Measurements from ENCODE around the gene TMEM38A. TPM values are rescaled to one million over a fixed set of nuclear protein-coding genes. Genes with fewer than 3 reads are reported as not detected.
A peak's percentile ranks its signal among the peaks of the same experiment; 100 is the strongest.

Gene TMEM38A, protein sequence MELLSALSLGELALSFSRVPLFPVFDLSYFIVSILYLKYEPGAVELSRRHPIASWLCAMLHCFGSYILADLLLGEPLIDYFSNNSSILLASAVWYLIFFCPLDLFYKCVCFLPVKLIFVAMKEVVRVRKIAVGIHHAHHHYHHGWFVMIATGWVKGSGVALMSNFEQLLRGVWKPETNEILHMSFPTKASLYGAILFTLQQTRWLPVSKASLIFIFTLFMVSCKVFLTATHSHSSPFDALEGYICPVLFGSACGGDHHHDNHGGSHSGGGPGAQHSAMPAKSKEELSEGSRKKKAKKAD
- 0.75 TPM for total RNA-seq

DNA sequence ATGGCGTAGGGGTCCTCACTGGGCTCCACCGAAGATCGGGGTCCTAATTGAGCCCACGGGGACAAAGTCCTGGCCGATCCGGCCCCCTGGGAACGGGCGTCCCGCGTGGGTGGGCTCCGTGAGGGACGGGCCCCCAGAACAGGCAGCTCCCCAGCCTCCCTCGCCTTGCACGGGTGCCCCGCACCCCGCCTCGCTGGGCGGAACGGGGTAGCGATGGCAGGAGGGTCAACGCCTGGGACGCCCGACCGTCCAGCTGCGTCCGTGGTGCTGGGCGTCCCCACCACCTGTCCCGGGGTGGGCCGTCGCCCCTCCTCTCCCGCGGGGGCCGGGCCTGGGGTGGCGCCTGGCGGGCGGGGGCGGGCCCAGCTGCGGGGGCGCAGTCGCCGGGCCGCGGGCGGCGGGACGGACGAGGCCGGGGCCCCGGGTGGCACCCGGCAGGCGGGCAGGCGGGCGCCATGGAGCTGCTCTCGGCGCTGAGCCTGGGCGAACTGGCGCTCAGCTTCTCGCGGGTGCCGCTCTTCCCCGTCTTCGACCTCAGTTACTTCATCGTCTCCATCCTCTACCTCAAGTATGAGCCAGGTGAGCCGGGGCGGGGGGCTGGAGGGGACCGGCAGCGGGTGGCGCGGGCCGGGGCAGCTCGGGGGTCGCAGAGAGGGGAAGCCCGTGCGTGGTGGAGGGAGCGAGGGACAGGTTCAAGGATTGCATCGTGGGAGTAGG, at the start of gene TMEM38A:
TMEM38A (plus strand) TSS at position 377 of the 717 bp plus-strand sequence; CDS start at position 456, 79 bp downstream.
- H3K4me1 ChIP-seq: peaks cover 9 to 20% of the 10 kb centered on the region in 2 donors
- TF ChIP-seq, protein P1, sequence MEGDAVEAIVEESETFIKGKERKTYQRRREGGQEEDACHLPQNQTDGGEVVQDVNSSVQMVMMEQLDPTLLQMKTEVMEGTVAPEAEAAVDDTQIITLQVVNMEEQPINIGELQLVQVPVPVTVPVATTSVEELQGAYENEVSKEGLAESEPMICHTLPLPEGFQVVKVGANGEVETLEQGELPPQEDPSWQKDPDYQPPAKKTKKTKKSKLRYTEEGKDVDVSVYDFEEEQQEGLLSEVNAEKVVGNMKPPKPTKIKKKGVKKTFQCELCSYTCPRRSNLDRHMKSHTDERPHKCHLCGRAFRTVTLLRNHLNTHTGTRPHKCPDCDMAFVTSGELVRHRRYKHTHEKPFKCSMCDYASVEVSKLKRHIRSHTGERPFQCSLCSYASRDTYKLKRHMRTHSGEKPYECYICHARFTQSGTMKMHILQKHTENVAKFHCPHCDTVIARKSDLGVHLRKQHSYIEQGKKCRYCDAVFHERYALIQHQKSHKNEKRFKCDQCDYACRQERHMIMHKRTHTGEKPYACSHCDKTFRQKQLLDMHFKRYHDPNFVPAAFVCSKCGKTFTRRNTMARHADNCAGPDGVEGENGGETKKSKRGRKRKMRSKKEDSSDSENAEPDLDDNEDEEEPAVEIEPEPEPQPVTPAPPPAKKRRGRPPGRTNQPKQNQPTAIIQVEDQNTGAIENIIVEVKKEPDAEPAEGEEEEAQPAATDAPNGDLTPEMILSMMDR (IDR thresholded peaks at IDR 0.05): no peak
- peak in 1 of 2 donors; percentile 70 for DNase-seq (ENCODE audit: low spot score in 2 of 2)
- peak within 1 kb of the TSS; percentile 87 for H3K27ac ChIP-seq
- H3K4me3 ChIP-seq: peak within 1 kb of the TSS; percentile 81 to 93
- no peaks in the 10 kb centered on the region for H3K27me3 ChIP-seq
- intact Hi-C loops (cut with DNase I): loop anchor here (1.0 to 5.0 kb wide), 4 partner anchors 33 to 165 kb away; partner anchors contain the start of genes C19orf44, CALR3, CHERP and MED26
- no peaks in the 10 kb centered on the region for H3K9me3 ChIP-seq
- H3K36me3 ChIP-seq: peaks cover 8 to 15% of the 10 kb centered on the region in 2 donors

DNA sequence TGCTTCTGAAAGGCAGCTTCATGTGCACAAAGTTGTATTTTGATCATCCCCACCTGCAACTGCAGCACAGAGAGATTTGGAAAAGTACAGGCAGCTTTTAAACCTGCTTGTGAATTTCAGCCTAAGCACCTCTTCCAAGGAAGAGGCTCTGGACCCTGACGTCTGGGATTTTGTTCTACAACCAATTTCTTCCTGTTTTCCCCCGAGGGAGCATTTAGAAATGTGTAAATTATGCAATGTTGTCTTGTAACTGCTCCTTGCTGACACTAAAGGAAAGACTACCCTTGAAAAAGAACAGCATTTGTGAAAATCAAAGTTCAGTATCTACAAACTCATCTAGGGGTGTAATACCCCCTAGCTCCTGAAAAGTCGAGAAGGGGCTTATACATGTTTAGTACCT, 48.3 kb upstream of the TMEM38A start:
- no peak for DNase-seq (ENCODE audit: low spot score in 2 of 2)
- Histone ChIP-seq H3K27me3 (no peaks in the 10 kb centered on the region), H3K4me1 (peaks cover 3 to 4% of the 10 kb centered on the region in 2 donors), H3K27ac (no peak overlapping the region), H3K4me3 (no peak overlapping the region), H3K9me3 (no peaks in the 10 kb centered on the region), H3K36me3 (no peaks in the 10 kb centered on the region)
- intact Hi-C loops (cut with DNase I): no loop called here
- TF ChIP-seq, protein P1 (IDR thresholded peaks at IDR 0.05): no peak

DNA sequence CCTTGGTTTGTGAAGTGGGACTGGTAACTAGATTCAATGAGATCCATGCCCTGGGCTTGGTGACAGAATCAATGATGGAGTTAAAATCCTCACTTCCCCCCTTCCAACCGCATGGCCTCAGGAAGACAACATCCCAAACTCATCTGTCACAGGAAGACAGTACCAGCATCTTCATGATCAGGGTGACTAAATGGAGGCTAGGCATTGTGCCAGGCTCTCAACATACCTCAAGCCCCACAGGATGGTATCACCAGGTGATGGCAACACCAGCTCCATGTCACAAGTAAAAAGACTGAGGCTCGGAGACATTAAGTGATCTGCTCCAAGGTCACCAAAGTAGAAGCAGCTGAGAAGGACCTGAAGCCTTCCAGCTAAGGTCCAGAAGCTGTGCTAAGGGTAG, 47.1 kb upstream of the TMEM38A start:
- no peaks in the 10 kb centered on the region for H3K9me3 ChIP-seq

DNA sequence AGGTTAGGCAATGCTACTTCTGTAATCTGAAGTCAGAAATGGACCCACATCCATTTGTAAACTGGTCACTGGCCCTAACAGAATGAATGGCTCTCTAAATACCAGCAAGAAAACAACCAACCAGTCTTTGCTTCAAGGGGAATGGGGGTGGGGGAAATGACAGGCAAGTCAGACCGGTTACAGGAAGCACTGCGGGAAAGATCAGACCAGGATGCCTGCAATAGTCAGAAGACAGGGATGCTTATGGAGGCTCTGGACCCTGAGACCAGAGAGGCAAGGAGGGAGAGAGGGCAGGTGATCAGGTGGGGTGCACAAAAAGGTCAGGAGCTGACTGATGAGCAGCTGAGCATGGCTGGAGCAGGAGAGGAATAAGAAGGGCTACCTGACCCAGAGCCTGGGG, 46.0 kb upstream of the TMEM38A start:
- intact Hi-C loops (cut with DNase I): no loop called here

More for the DNA sequence above, 47.1 kb upstream of the TMEM38A start:
- H3K27me3 ChIP-seq: no peaks in the 10 kb centered on the region
- TF ChIP-seq, protein P1 (IDR thresholded peaks at IDR 0.05): no peak
- no peaks in the 10 kb centered on the region for H3K4me1 ChIP-seq
- H3K36me3 ChIP-seq: no peaks in the 10 kb centered on the region
- no peak for DNase-seq (ENCODE audit: low spot score in 2 of 2)
- no peak overlapping the region for H3K27ac ChIP-seq
- H3K4me3 ChIP-seq: no peak overlapping the region
- intact Hi-C loops (cut with DNase I): no loop called here

DNA sequence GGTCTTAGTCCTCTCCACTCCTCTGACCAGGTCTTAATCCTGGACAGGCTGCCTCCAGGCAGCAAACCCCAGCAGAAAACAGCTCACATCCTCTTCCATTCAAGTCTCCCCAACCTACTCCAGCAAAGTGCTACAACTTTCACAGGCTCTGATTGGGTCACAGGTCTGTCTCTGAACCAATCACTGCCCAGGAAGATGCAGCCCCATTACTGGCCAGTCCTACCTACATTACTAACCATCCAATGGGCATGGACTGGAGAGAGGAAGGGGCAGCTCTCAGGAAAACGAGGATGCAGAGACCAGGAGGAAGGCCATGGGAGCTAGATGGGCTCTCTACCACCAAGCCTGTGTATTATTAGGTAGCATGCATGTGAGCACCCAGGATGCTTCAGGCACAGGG, 45.1 kb upstream of the TMEM38A start:
- no peak overlapping the region for H3K4me3 ChIP-seq
- no peaks in the 10 kb centered on the region for H3K27me3 ChIP-seq
- peaks cover 4 to 9% of the 10 kb centered on the region in 2 donors for H3K4me1 ChIP-seq
- TF ChIP-seq, protein P1 (IDR thresholded peaks at IDR 0.05): no peak
- intact Hi-C loops (cut with DNase I): no loop called here
- H3K9me3 ChIP-seq: no peaks in the 10 kb centered on the region
- no peaks in the 10 kb centered on the region for H3K36me3 ChIP-seq
- H3K27ac ChIP-seq: no peak overlapping the region
- no peak for DNase-seq (ENCODE audit: low spot score in 2 of 2)

More for the DNA sequence above, 46.0 kb upstream of the TMEM38A start:
- H3K9me3 ChIP-seq: no peaks in the 10 kb centered on the region
- H3K27ac ChIP-seq: no peak overlapping the region
- H3K4me3 ChIP-seq: no peak overlapping the region
- H3K4me1 ChIP-seq: peaks cover 4 to 9% of the 10 kb centered on the region in 2 donors
- H3K27me3 ChIP-seq: no peaks in the 10 kb centered on the region
- TF ChIP-seq, protein P1 (IDR thresholded peaks at IDR 0.05): no peak
- no peaks in the 10 kb centered on the region for H3K36me3 ChIP-seq
- DNase-seq (ENCODE audit: low spot score in 2 of 2): no peak
